SK-N-SH treated with all-trans-retinoic acid at 6 μM for 48 hours (cell line): ENCODE results near the gene FN1.

Source experiments
- GLIS3 ChIP-seq: fragments of 250-450 bp; sonication (Bioruptor Pico); IDR thresholded peaks from 2 replicates; pipeline ENCODE4 v1.5.0; 2020; ENCODE audit warnings: mild to moderate bottlenecking, moderate library complexity
- ISL1 ChIP-seq: fragments of 250-450 bp; sonication (Bioruptor Pico); IDR thresholded peaks from 2 replicates; pipeline ENCODE4 v2.1.2; 2022; ENCODE audit warnings: mild to moderate bottlenecking, moderate library complexity
- OSR1 ChIP-seq: fragments of 250-450 bp; sonication (Bioruptor Pico); IDR thresholded peaks from 2 replicates; pipeline ENCODE4 v1.8.0; 2022; ENCODE audit warnings: moderate library complexity, mild to moderate bottlenecking, inconsistent platforms
- ZC3H10 ChIP-seq: fragments of 250-450 bp; sonication (Bioruptor Pico); IDR thresholded peaks from 2 replicates; pipeline ENCODE4 v1.5.1; 2021; ENCODE audit warnings: mild to moderate bottlenecking, moderate library complexity
- ZFP3 ChIP-seq: fragments of 250-450 bp; sonication (Bioruptor Pico); IDR thresholded peaks from 2 replicates; pipeline ENCODE4 v1.5.0; 2020; ENCODE audit warnings: mild to moderate bottlenecking, moderate library complexity
- ZNF70 ChIP-seq: fragments of 450-650 bp; formaldehyde crosslinking; IDR thresholded peaks from 2 replicates; pipeline ENCODE4 v1.5.0; 2020; ENCODE audit warnings: mild to moderate bottlenecking, moderate library complexity
- TF ChIP-seq, protein P1 (sequence below): fragments of 250-450 bp; sonication (Bioruptor Pico); IDR thresholded peaks from 2 replicates; pipeline ENCODE4 v1.5.1; 2020; ENCODE audit warnings: low read depth, mild to moderate bottlenecking, moderate library complexity

- TF ChIP-seq ZNF70, result no peak
- TF ChIP-seq OSR1 (CRISPR knock-in tag), result no peak
- TF ChIP-seq, protein P1, sequence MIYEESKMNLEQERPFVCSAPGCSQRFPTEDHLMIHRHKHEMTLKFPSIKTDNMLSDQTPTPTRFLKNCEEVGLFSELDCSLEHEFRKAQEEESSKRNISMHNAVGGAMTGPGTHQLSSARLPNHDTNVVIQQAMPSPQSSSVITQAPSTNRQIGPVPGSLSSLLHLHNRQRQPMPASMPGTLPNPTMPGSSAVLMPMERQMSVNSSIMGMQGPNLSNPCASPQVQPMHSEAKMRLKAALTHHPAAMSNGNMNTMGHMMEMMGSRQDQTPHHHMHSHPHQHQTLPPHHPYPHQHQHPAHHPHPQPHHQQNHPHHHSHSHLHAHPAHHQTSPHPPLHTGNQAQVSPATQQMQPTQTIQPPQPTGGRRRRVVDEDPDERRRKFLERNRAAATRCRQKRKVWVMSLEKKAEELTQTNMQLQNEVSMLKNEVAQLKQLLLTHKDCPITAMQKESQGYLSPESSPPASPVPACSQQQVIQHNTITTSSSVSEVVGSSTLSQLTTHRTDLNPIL, result no peak
- TF ChIP-seq GLIS3 (CRISPR knock-in tag), result no peak
- TF ChIP-seq ZFP3 (CRISPR knock-in tag), result no peak
- TF ChIP-seq ZC3H10, result no peak
- TF ChIP-seq ISL1, result no peak
These were observed 115.8 kb downstream of the FN1 start for GRCh38 chr2:215320102-215320501.
